Mesendoderm (in vitro differentiated cells): ENCODE measurements around the gene AKR7A3.
"Not testable (repeated sequence)": the region's sequence is repeated elsewhere in the genome, so short reads cannot be mapped to it uniquely, and the experiment has no call there.

ENCODE experiments used
- DNase-seq: peaks from one replicate; pipeline ENCODE4 v3.0.0; 2013
- H2AK5ac ChIP-seq: 2 replicates; pipeline ENCODE4 v1.6.1; 2013; ENCODE audit warnings: low read length, inconsistent platforms
- H2BK120ac ChIP-seq: 2 replicates; pipeline ENCODE4 v1.6.1; 2013; ENCODE audit warnings: low read depth, mild to moderate bottlenecking, low read length, moderate library complexity, mixed read lengths
- H2BK15ac ChIP-seq: replicated peaks from 2 replicates; pipeline ENCODE4 v1.6.1; 2013; ENCODE audit warnings: low read depth, mild to moderate bottlenecking, moderate library complexity
- H2BK5ac ChIP-seq: 2 replicates; pipeline ENCODE4 v1.6.1; 2013; ENCODE audit warnings: low read length, inconsistent platforms
- H3K18ac ChIP-seq: 2 replicates; pipeline ENCODE4 v1.6.1; 2013; ENCODE audit warnings: mild to moderate bottlenecking, low read length, mixed read lengths
- H3K23ac ChIP-seq: one replicate; pipeline ENCODE4 v1.6.1; 2013; ENCODE audit warnings: low read length
- H3K27ac ChIP-seq: 2 replicates; pipeline ENCODE4 v1.5.1; 2013; ENCODE audit warnings: low read depth, mild to moderate bottlenecking, inconsistent platforms, low read length, moderate library complexity
- H3K27me3 ChIP-seq: 2 replicates; pipeline ENCODE4 v1.6.1; 2013; ENCODE audit warnings: low read length, control low read depth, mild to moderate bottlenecking, inconsistent platforms; ENCODE audit not compliant: insufficient read depth, poor library complexity
- H3K36me3 ChIP-seq: 2 replicates; pipeline ENCODE4 v1.6.1; 2013; ENCODE audit warnings: low read length, inconsistent platforms; ENCODE audit not compliant: control insufficient read depth, insufficient read depth
- H3K4ac ChIP-seq: one replicate; pipeline ENCODE4 v1.6.1; 2013; ENCODE audit warnings: low read depth, mild to moderate bottlenecking, low read length, moderate library complexity
- H3K4me1 ChIP-seq: 2 replicates; pipeline ENCODE4 v1.6.1; 2013; ENCODE audit warnings: low read depth, low read length, inconsistent platforms; ENCODE audit not compliant: control insufficient read depth
- H3K4me2 ChIP-seq: 2 replicates; pipeline ENCODE4 v1.6.1; 2013; ENCODE audit warnings: low read length
- H3K4me3 ChIP-seq: 2 replicates; pipeline ENCODE4 v1.5.1; 2013; ENCODE audit warnings: mild to moderate bottlenecking, low read length
- H3K56ac ChIP-seq: one replicate; pipeline ENCODE4 v1.6.1; 2013; ENCODE audit warnings: low read length
- H3K79me1 ChIP-seq: 2 replicates; pipeline ENCODE4 v1.6.1; 2013; ENCODE audit warnings: low read length, inconsistent platforms
- H3K79me2 ChIP-seq: 2 replicates; pipeline ENCODE4 v1.6.1; 2013; ENCODE audit warnings: mild to moderate bottlenecking, low read length; ENCODE audit not compliant: control insufficient read depth, insufficient read depth
- H3K9ac ChIP-seq: 2 replicates; pipeline ENCODE4 v1.6.1; 2013; ENCODE audit warnings: low read length, inconsistent platforms
- H4K5ac ChIP-seq: one replicate; pipeline ENCODE4 v1.6.1; 2013; ENCODE audit warnings: low read length
- H4K8ac ChIP-seq: one replicate; pipeline ENCODE4 v1.6.1; 2013; ENCODE audit warnings: low read depth, mild to moderate bottlenecking, control low read depth, low read length, moderate library complexity
- WGBS: extraction: QIAGEN DNeasy Blood & Tissue Kit; methylation state at CpG from one replicate; pipeline ENCODE4 v1.1.7; 2013; ENCODE audit warnings: low lambda C conversion rate, missing lambda C conversion rate; ENCODE audit not compliant: insufficient coverage; ENCODE audit errors: extremely low coverage; 5-methylcytosine and 5-hydroxymethylcytosine counted together

AKR7A3 gene

GRCh38 chr1:19269427-19270342 is 18.9 kb downstream of the AKR7A3 start:
- H3K4me2 ChIP-seq, H3K27ac ChIP-seq, H3K4ac ChIP-seq, H3K9ac ChIP-seq, H3K56ac ChIP-seq, H3K4me3 ChIP-seq, H3K79me2 ChIP-seq, H2BK120ac ChIP-seq, H3K4me1 ChIP-seq, DNase-seq, H2AK5ac ChIP-seq, H4K8ac ChIP-seq, H3K79me1 ChIP-seq, H3K23ac ChIP-seq, H3K27me3 ChIP-seq, H3K18ac ChIP-seq, H2BK5ac ChIP-seq, H4K5ac ChIP-seq, H2BK15ac ChIP-seq, H3K36me3 ChIP-seq: not testable (repeated sequence)
- no CpG with 5 or more reads among the region's 9 CpGs for WGBS

DNA sequence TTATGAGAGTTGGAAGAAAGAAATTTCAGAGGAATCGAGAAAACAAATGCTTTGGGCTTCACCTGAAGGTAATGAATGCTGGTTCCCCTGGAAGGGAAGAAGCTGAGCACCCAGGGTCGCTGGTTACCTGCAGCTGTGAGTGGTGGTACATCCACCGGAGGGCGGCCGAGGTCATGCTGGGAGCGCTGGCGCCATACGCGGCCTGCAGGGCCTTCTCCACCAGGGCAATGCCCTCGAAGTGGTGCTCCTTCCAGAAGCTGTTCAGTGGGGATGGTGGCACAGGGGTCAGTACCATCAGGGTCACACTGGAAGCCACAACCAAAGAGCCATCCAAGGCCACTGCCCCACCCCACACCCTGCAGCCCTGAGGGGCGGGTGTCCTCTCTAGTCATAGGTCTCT is 20.1 kb downstream of the AKR7A3 start:
- Histone ChIP-seq H2AK5ac (no peak overlapping the region), H3K79me1 (no peaks in the 10 kb centered on the region), H3K23ac (no peak overlapping the region), H3K4me1 (no peaks in the 10 kb centered on the region), H3K4ac (no peak overlapping the region), H2BK120ac (no peak overlapping the region), H3K79me2 (no peaks in the 10 kb centered on the region), H2BK15ac (no peak overlapping the region), H3K36me3 (no peaks in the 10 kb centered on the region), H3K4me2 (no peak overlapping the region), H2BK5ac (no peak overlapping the region), H4K5ac (no peak overlapping the region), H3K27me3 (no peaks in the 10 kb centered on the region), H3K4me3 (no peak overlapping the region), H4K8ac (no peak overlapping the region), H3K9ac (no peak overlapping the region), H3K27ac (no peak overlapping the region), H3K56ac (no peak overlapping the region), H3K18ac (no peak overlapping the region)
- no peak for DNase-seq
- no CpG with 5 or more reads among the region's 11 CpGs for WGBS

GRCh38 chr1:19262744-19263143 is 25.8 kb downstream of the AKR7A3 start:
- no peak overlapping the region for H2AK5ac ChIP-seq

GRCh38 chr1:19262047-19262446 is 26.5 kb downstream of the AKR7A3 start:
- H2AK5ac ChIP-seq = no peak overlapping the region
- H3K4me1 ChIP-seq = no peaks in the 10 kb centered on the region
- H3K27me3 ChIP-seq = no peaks in the 10 kb centered on the region
- no peak overlapping the region for H3K4me3 ChIP-seq
- H3K56ac ChIP-seq = no peak overlapping the region
- H3K23ac ChIP-seq = no peak overlapping the region
- no peak overlapping the region for H4K8ac ChIP-seq
- H3K4me2 ChIP-seq = no peak overlapping the region
- H4K5ac ChIP-seq = no peak overlapping the region
- no peak overlapping the region for H3K27ac ChIP-seq
- H3K79me2 ChIP-seq = no peaks in the 10 kb centered on the region
- H3K9ac ChIP-seq = no peak overlapping the region
- no peak overlapping the region for H3K4ac ChIP-seq
- no peaks in the 10 kb centered on the region for H3K79me1 ChIP-seq
- WGBS = no CpG with 5 or more reads among the region's 5 CpGs
- H3K36me3 ChIP-seq = peaks cover 15% of the 10 kb centered on the region
- H2BK120ac ChIP-seq = no peak overlapping the region
- DNase-seq = no peak
- H2BK15ac ChIP-seq = no peak overlapping the region
- no peak overlapping the region for H3K18ac ChIP-seq
- H2BK5ac ChIP-seq = no peak overlapping the region

More at GRCh38 chr1:19262744-19263143, 25.8 kb downstream of the AKR7A3 start:
- H3K23ac ChIP-seq = no peak overlapping the region
- H3K4me1 ChIP-seq = no peaks in the 10 kb centered on the region
- H3K27me3 ChIP-seq = no peaks in the 10 kb centered on the region
- H2BK15ac ChIP-seq = no peak overlapping the region
- H3K36me3 ChIP-seq = peaks cover 8% of the 10 kb centered on the region
- no peak overlapping the region for H2BK5ac ChIP-seq
- no peak overlapping the region for H3K56ac ChIP-seq
- H3K18ac ChIP-seq = no peak overlapping the region
- H3K4me2 ChIP-seq = no peak overlapping the region
- no peak overlapping the region for H3K4me3 ChIP-seq
- H2BK120ac ChIP-seq = no peak overlapping the region
- H3K27ac ChIP-seq = no peak overlapping the region
- DNase-seq = no peak
- no peaks in the 10 kb centered on the region for H3K79me1 ChIP-seq
- no peak overlapping the region for H3K4ac ChIP-seq
- H4K8ac ChIP-seq = no peak overlapping the region
- H4K5ac ChIP-seq = no peak overlapping the region
- no peaks in the 10 kb centered on the region for H3K79me2 ChIP-seq
- no CpG with 5 or more reads among the region's 5 CpGs for WGBS
- H3K9ac ChIP-seq = no peak overlapping the region

DNA sequence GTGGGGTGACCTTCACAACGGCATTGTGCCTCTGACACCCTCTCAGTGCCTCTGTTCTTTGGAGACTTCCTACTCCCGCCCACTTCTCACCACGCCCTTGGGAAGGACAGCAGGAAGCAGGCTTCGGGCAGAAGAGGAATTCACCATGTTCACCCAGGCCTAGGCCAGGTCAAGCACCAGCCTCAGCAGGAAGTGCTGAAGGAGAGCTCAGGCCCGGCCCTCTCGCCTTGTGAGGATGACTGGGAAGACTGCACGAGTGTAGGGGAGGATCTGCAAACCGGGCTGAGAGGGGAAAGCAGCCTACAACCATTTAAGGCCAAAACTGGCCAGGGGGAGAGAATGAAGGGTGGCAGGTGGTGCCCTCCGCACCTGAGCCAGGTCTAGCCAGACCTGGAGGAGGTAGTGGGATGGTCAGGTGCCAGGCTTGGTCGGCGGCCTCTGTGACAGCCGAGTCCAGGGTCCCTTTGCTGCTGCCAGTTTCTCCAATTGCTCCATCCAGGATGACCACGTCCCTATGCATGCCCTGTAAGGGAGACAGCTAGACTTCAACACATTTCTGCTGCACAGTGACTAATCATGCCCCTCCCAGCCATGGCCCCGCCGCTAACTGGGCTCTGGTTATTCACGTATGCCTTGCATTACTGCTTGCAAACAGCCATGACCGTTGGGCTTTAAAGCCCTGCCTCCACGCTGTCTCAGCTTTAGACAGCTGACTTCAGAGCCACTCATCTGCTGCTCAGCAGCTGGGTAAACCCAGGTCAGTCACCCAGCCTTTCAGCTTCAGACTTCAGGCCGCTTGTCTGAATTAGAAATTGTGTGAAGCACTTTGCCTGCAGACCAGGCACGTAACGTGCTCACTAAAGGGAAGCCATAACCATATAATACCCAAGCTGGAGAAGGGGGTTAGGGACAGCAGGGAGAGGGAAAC is 28.1 kb downstream of the AKR7A3 start:
- Histone ChIP-seq H3K4ac (no peak overlapping the region), H2BK120ac (no peak overlapping the region), H3K4me1 (no peaks in the 10 kb centered on the region), H3K4me3 (no peak overlapping the region), H2AK5ac (no peak overlapping the region), H4K8ac (no peak overlapping the region), H2BK5ac (no peak overlapping the region), H3K27ac (no peak overlapping the region), H3K23ac (no peak overlapping the region), H3K36me3 (peaks cover 18% of the 10 kb centered on the region), H3K27me3 (no peaks in the 10 kb centered on the region), H3K18ac (no peak overlapping the region), H3K79me1 (peaks cover 7% of the 10 kb centered on the region), H2BK15ac (no peak overlapping the region), H4K5ac (no peak overlapping the region), H3K4me2 (no peak overlapping the region), H3K56ac (no peak overlapping the region), H3K79me2 (peaks cover 5% of the 10 kb centered on the region), H3K9ac (no peak overlapping the region)
- DNase-seq = no peak
- no CpG with 5 or more reads among the region's 21 CpGs for WGBS
